HG03432 (cell line): ENCODE data around the gene LCP1.
"Not testable (repeated sequence)": the region's sequence is repeated elsewhere in the genome, so short reads cannot be mapped to it uniquely, and the experiment has no call there.

ENCODE experiments used
- ATAC-seq: cut with Tn5 transposase; IDR thresholded peaks from one replicate; pipeline ENCODE4 v1.9.1; 2021; ENCODE audit warnings: mild to moderate bottlenecking, moderate library complexity; ENCODE audit not compliant: unreplicated experiment

LCP1 gene, protein sequence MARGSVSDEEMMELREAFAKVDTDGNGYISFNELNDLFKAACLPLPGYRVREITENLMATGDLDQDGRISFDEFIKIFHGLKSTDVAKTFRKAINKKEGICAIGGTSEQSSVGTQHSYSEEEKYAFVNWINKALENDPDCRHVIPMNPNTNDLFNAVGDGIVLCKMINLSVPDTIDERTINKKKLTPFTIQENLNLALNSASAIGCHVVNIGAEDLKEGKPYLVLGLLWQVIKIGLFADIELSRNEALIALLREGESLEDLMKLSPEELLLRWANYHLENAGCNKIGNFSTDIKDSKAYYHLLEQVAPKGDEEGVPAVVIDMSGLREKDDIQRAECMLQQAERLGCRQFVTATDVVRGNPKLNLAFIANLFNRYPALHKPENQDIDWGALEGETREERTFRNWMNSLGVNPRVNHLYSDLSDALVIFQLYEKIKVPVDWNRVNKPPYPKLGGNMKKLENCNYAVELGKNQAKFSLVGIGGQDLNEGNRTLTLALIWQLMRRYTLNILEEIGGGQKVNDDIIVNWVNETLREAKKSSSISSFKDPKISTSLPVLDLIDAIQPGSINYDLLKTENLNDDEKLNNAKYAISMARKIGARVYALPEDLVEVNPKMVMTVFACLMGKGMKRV

DNA sequence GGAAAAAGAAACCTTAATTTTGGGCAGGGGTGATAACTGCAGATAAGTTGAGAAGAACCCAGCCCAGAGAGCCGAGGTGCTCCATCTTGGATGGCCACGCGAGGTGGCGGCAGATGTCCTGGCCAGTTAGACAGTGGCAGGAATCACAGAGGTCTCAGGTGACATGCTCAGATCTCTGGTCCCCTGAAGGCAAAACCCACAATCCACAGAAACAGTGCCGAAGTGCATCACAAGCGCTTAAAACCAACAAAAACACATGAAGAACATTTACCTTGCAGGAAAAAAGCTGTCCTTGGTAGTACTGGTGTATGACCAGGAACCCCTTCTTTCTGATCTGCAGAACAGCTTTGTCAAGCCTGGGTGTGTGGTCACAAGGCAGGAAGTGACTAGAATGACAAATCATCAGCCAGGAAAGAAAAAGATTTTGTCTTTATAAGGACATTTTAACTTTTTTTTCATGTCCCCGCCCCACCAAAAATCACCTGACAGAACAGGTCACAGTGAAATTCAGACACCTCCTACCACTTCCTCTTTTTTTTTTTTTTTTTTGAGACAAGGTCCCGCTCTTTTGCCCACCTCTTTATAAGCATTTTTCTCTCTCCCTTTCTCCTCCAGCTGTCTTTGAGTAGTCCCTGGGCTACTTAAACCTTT is at the start of gene LCP1:
Gene LCP1 (minus strand): TSS at position 338 of the 651 bp plus-strand sequence. CDS start 22,515 bp downstream, outside the sequence.
- ATAC-seq, result peak; percentile 69

DNA sequence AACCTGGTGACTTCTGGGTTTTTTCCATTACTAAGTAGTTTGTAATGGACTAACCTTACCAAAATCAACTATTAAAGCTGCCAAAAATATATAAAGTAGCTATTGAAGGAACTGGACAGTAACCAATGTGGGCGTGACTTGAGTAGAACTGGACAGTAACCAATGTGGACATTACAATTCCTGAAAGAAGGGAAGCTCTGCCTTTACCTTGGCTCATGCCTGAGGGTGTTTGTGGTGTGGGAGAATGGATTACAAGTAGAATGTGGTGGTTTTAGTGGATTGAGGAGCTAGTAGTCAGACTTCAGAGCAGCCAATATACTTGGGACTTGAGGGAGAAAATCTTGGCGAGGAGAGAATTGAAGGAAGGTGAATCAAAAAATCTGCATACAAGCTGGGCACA is 47.3 kb upstream of the LCP1 start:
- ATAC-seq, result no peak

DNA sequence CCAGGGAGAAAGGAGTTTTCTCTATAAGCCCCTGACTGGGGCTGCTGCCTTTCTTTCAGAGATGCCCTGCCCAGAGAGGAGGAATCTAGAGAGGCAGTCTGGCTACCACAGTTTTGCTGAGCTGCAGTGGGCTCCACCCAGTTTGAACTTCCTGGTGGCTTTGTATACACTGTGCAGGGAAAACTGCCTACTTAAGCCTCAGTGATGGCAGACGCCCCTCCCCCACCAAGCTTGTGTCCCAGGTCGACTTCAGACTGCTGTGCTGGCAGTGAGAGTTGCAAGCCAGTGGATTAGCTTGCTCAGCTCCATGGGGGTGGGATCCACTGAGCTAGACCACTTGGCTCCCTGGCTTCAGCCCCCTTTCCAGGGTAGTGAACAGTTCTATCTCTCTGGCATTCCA is 38.3 kb upstream of the LCP1 start:
- not testable (repeated sequence) for ATAC-seq

DNA sequence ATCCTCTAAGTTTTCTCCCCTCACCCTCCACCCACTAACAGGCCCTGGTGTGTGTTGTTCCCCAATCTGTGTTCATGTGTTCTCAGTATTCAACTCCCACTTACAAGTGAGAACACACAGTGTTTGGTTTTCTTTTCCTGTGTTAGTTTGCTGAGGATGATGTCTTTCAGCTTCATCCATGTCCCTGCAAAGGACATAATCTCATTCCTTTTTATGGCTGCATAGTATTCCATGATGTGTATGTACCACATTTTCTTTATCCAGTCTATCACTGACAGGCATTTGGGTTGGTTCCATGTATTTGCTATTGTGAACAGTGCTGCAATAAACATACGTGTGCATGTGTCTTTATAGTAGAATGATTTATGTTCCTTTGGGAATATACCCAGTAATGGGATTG is 32.8 kb upstream of the LCP1 start:
- not testable (repeated sequence) for ATAC-seq

DNA sequence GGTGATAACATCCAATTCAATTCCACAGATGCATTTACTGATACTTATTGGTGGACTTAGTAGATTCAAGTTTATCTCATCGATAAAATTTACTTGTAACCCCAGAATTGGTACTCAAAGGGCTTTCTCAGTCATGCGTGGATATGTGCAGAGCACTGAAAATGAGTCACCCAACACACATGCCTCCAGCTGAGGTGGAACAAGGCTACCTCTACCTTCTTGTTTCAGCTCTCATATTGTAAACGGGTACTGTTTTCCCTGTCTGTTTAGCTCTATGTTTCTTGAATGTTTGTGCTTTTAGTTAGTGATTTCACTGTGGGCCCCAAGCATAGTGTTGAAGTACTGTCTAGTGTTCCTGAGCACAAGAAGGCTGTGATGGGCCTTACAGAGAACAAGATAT is 31.3 kb upstream of the LCP1 start:
- ATAC-seq, result no peak

DNA sequence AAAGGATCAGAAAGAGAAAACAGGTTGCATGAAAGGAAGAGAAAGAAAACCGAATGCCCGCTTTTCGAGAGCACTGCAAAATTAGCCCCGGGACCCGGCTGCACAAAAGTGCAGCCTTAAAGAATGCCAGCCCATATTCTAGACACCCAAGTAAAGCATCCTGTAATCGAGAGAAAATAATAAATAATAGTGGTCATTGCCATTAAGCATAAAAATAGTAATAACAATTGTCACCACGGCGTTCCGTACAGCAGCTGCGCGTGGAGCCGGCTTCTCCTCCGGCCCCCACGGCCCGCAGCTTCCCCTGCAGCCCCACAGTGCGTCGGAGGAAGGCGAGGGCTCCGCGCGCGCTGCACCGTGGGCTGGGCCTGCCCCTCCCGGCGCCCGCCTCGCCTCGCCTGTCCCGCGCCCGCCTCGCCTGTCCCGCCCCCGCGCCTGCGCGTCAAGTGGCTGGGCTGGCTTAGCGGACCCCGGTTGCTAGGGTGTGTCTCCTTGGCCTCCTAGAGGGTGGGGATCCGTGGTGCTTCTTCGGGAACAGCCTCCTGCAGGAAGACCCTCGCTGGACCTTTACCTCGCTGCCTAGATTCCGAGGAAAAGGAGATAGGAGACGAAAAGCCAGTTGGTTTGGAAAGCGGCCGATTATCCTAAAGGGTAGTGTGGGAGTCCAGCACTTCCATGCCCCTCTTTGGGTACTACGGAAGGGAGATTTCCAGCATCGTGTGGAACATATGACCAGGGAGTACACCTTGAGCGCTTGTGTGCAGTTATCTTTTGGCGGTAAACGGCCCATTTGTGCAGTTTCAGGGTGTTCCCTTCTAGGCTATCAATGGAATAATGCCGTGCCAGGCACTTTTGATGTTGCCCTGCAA is 29.7 kb upstream of the LCP1 start, which contains the start of gene LRRC63:
Gene LRRC63 (plus strand): TSS at position 446 of the 869 bp plus-strand sequence. CDS start 1,107 bp downstream, outside the sequence.
- ATAC-seq, result peak; percentile 98

DNA sequence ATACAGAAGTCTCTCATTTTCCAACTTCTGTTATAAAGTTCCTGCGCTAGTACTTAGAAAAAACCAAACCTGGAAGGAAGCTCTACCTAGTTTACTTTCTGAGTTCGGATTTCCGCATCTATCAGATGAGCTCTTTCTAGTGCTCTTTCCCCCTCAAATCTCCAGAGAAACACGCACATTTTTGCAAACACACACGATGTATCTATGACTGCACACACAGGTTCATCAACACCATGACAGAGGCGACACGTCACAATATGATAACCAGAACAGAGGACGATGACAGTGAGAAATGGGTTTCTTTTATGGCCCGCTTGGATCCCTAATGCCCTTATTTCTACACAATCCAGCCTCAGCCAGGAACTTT is 29.1 kb upstream of the LCP1 start:
- peak; percentile 30 for ATAC-seq

DNA sequence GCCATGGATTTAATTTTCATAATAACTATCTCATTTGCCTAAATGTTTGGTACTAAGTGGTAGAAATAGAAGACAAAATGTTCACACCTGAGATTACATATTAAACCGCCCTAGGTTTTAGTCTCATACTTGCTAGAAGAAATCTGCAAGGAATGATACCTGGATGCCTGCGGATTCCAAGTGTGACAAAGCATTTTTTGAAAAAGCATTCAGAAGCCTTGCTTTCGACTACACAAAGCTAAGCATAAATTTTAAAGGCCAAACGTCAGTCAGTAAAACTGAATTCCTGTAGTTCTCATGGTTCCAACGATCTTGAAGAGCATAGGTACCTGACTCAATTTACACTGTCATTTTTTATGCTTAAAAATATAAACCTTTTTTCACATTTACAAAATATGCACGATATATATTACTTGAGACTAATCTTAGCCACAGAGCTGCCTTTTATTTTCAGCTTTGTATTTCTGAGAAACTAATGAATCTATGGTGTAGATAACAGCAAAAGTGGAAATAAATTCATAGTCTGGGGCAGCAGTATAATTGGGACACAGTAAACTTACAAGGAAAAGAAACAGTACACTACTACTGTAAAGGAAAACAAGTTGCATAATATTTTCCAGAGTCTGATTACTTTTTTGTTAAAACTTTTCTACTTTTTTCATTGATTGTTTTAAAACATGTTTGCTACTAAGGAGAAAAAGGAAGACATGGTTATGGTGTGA is 28.5 kb upstream of the LCP1 start:
- no peak for ATAC-seq

DNA sequence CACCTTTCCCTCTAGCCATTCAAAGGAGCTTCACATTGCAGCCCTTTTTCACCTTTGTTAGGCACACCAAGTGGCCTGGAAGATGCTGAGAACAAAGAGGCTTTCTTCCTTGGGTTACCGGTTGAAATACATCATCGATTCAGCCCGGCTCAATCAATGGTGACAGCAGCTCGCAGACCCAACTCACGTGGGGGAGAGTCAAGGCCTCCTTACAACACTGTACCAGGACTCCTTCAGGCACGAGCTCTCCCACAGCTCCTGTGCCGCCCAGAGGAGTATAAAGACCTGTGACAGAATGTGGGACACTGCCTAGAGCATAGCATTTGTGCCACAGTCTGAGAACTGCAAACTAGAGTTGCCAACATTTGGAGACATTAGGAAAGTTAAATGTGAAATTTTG is 25.9 kb upstream of the LCP1 start:
- ATAC-seq, result no peak

DNA sequence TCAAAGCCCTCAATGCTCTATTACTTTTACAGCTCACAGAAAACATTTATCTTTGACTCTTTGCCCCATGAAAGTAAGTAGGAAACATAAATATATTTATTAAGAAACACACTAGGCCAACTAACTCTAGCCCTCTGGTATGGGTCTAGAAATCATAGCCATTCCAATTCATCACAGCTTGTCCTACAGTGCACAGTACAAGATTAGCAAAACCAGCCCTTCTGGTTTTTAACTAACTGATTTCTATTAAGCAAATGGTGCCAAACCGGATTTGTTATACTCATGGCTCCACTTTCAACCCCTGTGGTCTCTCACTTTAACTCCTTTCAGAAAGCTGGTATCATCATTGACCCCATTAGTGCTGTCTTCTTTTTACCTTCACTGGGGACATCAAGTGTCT is 24.2 kb upstream of the LCP1 start:
- no peak for ATAC-seq

DNA sequence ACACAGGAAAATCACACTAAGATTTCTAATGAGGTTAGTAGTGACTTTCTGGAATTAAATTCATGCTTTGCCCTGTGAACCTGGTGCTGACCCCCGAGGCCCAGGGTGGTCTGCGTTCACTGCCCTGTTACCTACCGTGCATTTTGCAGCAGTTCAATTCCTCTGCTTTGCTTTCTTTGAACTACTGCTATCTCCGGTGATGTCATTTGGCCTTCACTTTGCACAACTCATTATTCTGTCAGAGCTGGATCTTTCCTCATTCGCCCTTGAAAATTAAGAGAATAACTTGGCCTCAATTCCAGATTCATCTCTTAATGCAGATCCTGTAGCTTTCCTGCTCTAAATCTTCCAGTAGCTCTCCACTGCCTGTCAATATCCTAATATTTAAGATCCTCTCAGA is 21.0 kb upstream of the LCP1 start:
- no peak for ATAC-seq

DNA sequence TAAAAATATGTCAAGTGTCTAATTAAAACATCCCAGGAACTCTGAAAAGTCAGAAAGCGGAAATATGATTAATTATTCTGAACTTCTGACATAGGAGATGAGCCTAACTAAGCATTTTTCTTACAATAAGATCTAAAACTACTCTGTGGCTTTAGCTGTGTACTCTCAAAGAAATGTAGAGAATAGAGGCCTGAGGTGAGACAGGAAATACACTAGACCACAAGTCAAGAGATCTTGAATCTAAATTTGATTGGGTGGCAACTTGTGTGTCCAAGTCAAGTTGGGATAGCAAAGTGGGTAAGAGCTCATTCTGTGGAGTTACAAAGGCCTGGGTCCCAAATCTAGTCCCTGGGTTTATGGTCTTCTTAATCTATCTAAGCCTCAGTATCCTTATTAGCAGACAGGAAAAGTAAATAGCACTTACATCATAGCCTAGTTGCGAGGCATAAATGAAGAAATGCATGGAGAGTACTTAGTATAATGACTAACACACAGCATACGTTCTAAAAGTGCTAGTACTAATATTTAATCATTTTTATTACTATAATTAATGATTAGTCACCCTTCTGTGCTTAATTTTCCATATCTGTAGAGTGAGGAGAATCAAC is 20.3 kb upstream of the LCP1 start:
- ATAC-seq, result peak; percentile 39

DNA sequence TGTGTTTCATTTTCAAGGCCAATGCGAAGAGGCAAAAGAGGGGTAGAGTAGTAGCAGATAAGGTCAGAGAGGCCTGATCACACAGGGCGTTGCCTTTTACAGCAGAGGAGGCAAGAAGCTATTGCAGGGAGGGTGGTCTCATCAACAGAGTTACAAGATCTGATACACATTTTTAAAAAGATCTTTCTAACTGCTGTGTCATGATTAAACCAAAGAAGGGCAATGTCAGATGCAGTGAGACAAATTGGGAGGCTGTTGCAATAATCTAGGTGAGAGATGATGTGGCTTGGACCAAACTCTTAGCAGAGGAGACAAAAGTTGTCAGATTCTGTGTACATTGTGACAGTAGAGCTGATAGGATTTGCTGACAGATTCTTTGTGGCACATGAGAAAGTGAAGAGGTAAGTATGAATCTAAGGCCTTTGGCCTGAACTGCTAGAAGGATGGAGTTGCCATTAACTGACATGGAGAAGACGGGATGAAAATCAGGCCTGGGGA is 16.8 kb upstream of the LCP1 start:
- no peak for ATAC-seq

DNA sequence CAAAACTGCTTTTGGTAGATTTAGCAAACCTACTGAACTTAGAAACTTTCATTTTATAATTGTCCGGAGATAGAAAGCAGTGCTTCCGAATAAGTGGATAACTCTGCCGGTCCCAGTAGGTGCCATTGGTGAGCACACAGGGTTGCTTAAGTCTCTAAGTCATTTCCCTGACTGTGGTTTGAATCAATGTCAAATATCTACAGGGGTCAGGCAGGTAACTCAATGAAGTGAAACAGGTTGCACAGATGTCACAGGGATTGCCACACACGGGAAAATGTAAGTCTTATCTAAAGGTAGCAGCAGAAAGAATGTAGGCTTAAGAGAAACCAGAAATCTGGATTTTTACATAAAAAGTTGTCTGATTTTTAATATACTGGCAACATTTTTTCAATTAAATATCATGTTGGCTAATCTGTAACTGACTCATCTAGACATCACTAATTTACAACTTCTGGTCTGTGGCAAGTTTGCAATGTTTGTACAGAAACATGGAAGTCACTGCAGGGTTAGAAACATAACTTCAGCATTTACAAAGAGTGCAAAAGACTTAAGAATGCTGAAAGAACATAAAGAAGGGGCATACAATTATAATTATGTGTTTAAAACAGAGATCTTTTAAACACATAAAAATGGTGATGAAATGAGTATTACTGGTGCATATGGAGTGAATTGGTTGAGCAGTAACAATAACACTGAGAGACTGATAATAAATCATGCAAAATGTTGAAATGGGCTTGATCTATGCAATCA is 15.5 kb upstream of the LCP1 start:
- ATAC-seq, result no peak

DNA sequence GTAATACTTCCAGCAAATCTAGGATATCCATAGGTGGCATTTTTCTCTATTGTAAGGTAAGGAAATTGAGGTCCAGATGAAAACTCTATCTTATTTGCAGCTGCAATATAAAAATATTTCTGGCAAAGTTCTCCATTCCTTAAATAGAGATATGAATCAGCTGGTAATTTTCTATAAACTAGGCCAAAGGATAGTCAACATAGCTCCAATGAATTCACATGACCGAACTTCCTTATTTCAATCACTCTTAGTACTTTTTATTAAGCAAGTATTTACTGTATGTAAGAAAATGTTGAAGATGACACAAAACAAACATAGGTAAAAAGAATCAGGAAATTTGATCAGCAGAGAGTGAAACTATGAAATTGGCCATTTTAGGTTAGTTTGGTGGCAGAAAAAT is 13.0 kb upstream of the LCP1 start:
- ATAC-seq, result no peak

DNA sequence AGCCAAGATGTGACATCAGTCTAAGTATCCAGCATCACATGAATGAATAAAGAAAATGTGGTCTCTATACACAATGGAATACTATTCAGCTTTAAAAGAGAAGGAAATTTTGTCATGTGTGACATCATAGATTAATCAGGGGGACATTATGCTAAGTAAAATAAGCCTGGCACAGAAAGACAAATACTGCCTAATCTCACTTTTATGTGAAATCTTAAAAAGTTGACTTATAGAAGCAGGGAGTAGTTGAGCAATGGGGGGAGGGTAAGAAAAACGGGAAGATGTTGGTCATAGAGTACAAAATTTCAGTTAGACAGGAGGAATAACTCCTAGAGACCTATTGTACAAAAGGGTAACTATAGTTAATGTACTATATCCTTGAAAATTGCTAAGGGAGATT is 10.4 kb upstream of the LCP1 start:
- no peak for ATAC-seq

DNA sequence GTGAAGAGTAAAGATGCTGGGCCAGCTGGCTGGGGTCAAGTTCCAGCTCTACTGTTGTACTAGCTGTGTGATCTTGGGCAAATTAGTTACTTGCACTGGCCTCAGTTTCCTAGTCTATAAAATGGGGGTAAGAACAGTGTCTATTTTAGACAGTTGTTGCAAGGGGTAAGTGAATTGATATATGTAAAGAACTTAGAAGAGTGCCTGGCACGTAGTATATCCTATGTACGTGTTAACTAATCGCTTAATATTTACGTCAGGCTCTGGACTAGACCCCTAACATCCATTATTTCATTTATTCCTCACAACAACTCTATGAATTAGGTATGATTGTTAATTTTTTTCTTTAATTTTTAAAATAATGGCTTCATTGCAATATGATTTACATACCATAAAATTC is 3.7 kb upstream of the LCP1 start:
- ATAC-seq, result no peak

DNA sequence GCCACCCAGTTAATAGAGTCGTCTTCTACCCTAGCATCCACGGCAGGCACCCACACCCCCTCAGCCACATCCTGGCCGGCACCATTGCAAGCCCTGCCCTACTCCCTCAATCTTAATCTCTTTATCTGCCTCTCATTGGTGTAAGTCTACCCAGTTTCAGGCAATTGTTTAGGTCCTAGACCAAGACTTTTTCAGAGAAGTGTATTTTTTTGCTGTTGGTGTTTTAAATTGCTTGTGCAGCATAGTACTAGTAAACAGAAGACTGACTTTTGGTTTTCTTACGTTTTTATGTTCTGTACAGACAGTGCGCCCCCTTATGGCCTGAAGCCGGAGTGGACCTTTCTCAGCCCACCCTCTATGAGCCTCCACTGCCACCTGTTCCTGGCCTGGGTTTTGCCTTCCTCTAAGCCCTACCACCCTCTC is 2.3 kb upstream of the LCP1 start:
- peak; percentile 46 for ATAC-seq
